ENCODE data around the gene TRIP12. TPM values are rescaled to one million over a fixed set of nuclear protein-coding genes. Genes with fewer than 3 reads are reported as not detected.

Gene TRIP12
- total RNA-seq, 1 donor, result 249 TPM

GRCh38 chr2:229937537-229937936 lies 15.7 kb upstream of the TRIP12 start:
- no peak overlapping the region for H3K27ac ChIP-seq (ENCODE audit: low read depth, low read length)
- DNase-seq (ENCODE audit: insufficient read length, low spot score, missing footprints), result no peak
- no peak overlapping the region for H3K4me3 ChIP-seq (ENCODE audit: insufficient read depth, low read length)
- H3K4me2 ChIP-seq (ENCODE audit: insufficient read depth, low read length), result no peak overlapping the region
- no peaks in the 10 kb centered on the region for H3K27me3 ChIP-seq (ENCODE audit: insufficient read depth, low read length)
- no peaks in the 10 kb centered on the region for H3K9me3 ChIP-seq (ENCODE audit: low read depth, low read length)
- no peak overlapping the region for H2AFZ ChIP-seq (ENCODE audit: low read length)
- H4K20me1 ChIP-seq (ENCODE audit: insufficient read depth, low read length), result no peaks in the 10 kb centered on the region
- TF ChIP-seq CTCF (IDR thresholded peaks at IDR 0.05; ENCODE audit: extremely low read depth, low read depth, low read length), result no peak
- H3K4me1 ChIP-seq (ENCODE audit: insufficient read depth, low read length), result no peaks in the 10 kb centered on the region
- no peaks in the 10 kb centered on the region for H3K79me2 ChIP-seq (ENCODE audit: insufficient read depth, low read length)
- peaks cover 4% of the 10 kb centered on the region for H3K36me3 ChIP-seq (ENCODE audit: insufficient read depth, low read length)

- Histone ChIP-seq H2AFZ (ENCODE audit: low read length) (no peak overlapping the region), H3K79me2 (ENCODE audit: insufficient read depth, low read length) (peaks cover 4% of the 10 kb centered on the region), H3K4me1 (ENCODE audit: insufficient read depth, low read length) (peaks cover 16% of the 10 kb centered on the region), H3K4me2 (ENCODE audit: insufficient read depth, low read length) (no peak overlapping the region), H3K4me3 (ENCODE audit: insufficient read depth, low read length) (no peak overlapping the region), H4K20me1 (ENCODE audit: insufficient read depth, low read length) (no peaks in the 10 kb centered on the region), H3K9me3 (ENCODE audit: low read depth, low read length) (no peaks in the 10 kb centered on the region), H3K36me3 (ENCODE audit: insufficient read depth, low read length) (peaks cover 4% of the 10 kb centered on the region), H3K27me3 (ENCODE audit: insufficient read depth, low read length) (no peaks in the 10 kb centered on the region), H3K27ac (ENCODE audit: low read depth, low read length) (no peak overlapping the region)
- DNase-seq (ENCODE audit: insufficient read length, low spot score, missing footprints), result no peak
- no peak for TF ChIP-seq CTCF (IDR thresholded peaks at IDR 0.05; ENCODE audit: extremely low read depth, low read depth, low read length)
These were observed 9.4 kb upstream of the TRIP12 start for GRCh38 chr2:229931241-229931640.

GRCh38 chr2:229930656-229931055 lies 8.8 kb upstream of the TRIP12 start:
- TF ChIP-seq CTCF (IDR thresholded peaks at IDR 0.05; ENCODE audit: extremely low read depth, low read depth, low read length), result no peak
- Histone ChIP-seq H3K4me3 (ENCODE audit: insufficient read depth, low read length) (no peak overlapping the region), H3K4me2 (ENCODE audit: insufficient read depth, low read length) (no peak overlapping the region)

GRCh38 chr2:229927817-229928321 lies 6.1 kb upstream of the TRIP12 start:
- Histone ChIP-seq H2AFZ (ENCODE audit: low read length) (no peak overlapping the region), H3K4me3 (ENCODE audit: insufficient read depth, low read length) (no peak overlapping the region), H3K36me3 (ENCODE audit: insufficient read depth, low read length) (no peaks in the 10 kb centered on the region), H3K27me3 (ENCODE audit: insufficient read depth, low read length) (no peaks in the 10 kb centered on the region), H3K9me3 (ENCODE audit: low read depth, low read length) (no peaks in the 10 kb centered on the region), H4K20me1 (ENCODE audit: insufficient read depth, low read length) (no peaks in the 10 kb centered on the region), H3K4me2 (ENCODE audit: insufficient read depth, low read length) (peak overlapping the region; percentile 14), H3K27ac (ENCODE audit: low read depth, low read length) (no peak overlapping the region), H3K79me2 (ENCODE audit: insufficient read depth, low read length) (peaks cover 19% of the 10 kb centered on the region), H3K4me1 (ENCODE audit: insufficient read depth, low read length) (peaks cover 22% of the 10 kb centered on the region)
- TF ChIP-seq CTCF (IDR thresholded peaks at IDR 0.05; ENCODE audit: extremely low read depth, low read depth, low read length), result no peak
- DNase-seq (ENCODE audit: insufficient read length, low spot score, missing footprints), result peak; percentile 65

More at GRCh38 chr2:229930656-229931055, 8.8 kb upstream of the TRIP12 start:
- H3K27ac ChIP-seq (ENCODE audit: low read depth, low read length), result no peak overlapping the region
- H3K36me3 ChIP-seq (ENCODE audit: insufficient read depth, low read length), result peaks cover 4% of the 10 kb centered on the region
- no peak overlapping the region for H2AFZ ChIP-seq (ENCODE audit: low read length)
- DNase-seq (ENCODE audit: insufficient read length, low spot score, missing footprints), result no peak
- peaks cover 16% of the 10 kb centered on the region for H3K4me1 ChIP-seq (ENCODE audit: insufficient read depth, low read length)
- H3K79me2 ChIP-seq (ENCODE audit: insufficient read depth, low read length), result peaks cover 7% of the 10 kb centered on the region
- H4K20me1 ChIP-seq (ENCODE audit: insufficient read depth, low read length), result no peaks in the 10 kb centered on the region
- no peaks in the 10 kb centered on the region for H3K9me3 ChIP-seq (ENCODE audit: low read depth, low read length)
- H3K27me3 ChIP-seq (ENCODE audit: insufficient read depth, low read length), result no peaks in the 10 kb centered on the region

All from osteoblast (primary cell).